C4-2B (cell line): ENCODE measurements around the gene LRBA.

Source experiments
- ZFX ChIP-seq: fragments of 450-650 bp; IDR thresholded peaks from 2 replicates; pipeline ENCODE4 v1.6.1; 2017
- TF ChIP-seq, protein P1 (sequence below): fragments of 450-650 bp; conservative IDR thresholded peaks from 2 replicates; pipeline ENCODE4 v1.5.1; 2017; ENCODE audit warnings: mild to moderate bottlenecking

DNA sequence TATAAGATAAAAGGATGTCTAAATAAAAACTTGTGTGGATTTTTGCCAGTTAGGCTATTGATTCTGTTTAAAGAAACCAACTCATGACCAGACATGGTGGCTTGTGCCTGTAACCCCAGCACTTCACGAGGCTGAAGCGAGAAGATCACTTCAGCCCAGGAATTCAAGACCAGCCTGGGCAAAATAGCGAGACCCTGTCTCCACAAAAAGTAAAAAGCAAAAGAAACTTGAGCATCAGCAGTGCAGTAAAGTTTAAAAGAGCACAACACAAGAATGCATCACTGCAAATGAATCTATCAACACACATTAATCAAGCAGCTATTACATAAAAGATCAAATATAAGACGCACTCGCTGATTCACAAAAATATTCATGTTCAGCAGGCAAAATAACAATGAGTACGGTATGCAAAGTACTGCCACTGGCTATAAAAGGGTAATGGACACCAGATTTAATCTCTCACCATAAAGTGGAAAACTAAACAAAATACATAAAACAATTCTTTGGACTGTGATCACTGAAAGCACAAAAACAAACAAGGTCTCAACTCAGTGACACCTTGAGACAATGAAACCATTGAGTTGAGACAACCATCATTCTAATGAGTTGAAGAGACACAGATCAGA is 41.3 kb downstream of the LRBA start:
- TF ChIP-seq, protein P1, sequence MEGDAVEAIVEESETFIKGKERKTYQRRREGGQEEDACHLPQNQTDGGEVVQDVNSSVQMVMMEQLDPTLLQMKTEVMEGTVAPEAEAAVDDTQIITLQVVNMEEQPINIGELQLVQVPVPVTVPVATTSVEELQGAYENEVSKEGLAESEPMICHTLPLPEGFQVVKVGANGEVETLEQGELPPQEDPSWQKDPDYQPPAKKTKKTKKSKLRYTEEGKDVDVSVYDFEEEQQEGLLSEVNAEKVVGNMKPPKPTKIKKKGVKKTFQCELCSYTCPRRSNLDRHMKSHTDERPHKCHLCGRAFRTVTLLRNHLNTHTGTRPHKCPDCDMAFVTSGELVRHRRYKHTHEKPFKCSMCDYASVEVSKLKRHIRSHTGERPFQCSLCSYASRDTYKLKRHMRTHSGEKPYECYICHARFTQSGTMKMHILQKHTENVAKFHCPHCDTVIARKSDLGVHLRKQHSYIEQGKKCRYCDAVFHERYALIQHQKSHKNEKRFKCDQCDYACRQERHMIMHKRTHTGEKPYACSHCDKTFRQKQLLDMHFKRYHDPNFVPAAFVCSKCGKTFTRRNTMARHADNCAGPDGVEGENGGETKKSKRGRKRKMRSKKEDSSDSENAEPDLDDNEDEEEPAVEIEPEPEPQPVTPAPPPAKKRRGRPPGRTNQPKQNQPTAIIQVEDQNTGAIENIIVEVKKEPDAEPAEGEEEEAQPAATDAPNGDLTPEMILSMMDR = no peak
- TF ChIP-seq ZFX = no peak
